Measurements from ENCODE around the gene TTLL10. TPM values are rescaled to one million over a fixed set of nuclear protein-coding genes. Genes with fewer than 3 reads are reported as not detected.

TTLL10 gene
- total RNA-seq, 1 donor from 2014 or later: 0.10 TPM

DNA sequence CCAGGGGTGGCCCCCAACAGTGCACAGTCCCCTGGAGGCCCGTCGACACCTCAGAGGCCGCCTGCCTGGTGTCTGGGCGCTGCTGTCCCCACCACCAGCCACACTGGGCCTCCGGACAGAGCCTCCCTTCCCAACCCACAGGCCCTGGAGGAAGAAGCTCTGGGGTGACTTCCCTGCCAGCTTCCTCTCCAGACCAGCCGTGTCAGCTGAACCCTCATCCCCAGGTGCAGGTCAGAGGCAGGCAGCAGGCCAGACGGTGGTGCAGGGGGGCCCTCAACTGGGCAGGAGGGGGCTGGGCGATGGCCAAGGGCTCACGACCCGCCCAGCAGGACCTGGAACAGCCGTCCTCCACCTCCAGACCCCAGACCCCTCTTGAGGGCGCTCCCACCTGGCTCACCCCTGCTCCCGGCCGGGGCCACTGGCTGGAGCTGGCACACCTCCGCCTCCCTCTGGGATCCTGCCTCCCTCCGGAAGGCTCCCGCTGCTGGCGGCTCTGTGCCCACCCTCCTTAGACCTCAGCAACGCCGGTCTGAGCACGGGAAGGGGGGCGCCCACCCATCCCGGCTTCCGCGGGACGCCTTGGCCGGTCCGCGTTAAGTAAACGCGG, 32.2 kb downstream of the TTLL10 start:
- Mint-ChIP-seq H3K36me3 (ENCODE audit: low read depth) (peaks cover 9% of the 10 kb centered on the region), H3K9me3 (no peaks in the 10 kb centered on the region), H3K4me1 (ENCODE audit: low read depth) (peaks cover 24% of the 10 kb centered on the region), H3K4me3 (peak overlapping the region; percentile 86), H3K27me3 (ENCODE audit: insufficient read depth) (no peaks in the 10 kb centered on the region), H3K27ac (peak overlapping the region; percentile 48)
- intact Hi-C loops (cut with micrococcal nuclease): loop anchor here (5.0 kb wide), 3 partner anchors 46 to 101 kb away; partner anchors contain the start of genes ACAP3 and PUSL1
- no peak for DNase-seq (ENCODE audit: low spot score)

DNA sequence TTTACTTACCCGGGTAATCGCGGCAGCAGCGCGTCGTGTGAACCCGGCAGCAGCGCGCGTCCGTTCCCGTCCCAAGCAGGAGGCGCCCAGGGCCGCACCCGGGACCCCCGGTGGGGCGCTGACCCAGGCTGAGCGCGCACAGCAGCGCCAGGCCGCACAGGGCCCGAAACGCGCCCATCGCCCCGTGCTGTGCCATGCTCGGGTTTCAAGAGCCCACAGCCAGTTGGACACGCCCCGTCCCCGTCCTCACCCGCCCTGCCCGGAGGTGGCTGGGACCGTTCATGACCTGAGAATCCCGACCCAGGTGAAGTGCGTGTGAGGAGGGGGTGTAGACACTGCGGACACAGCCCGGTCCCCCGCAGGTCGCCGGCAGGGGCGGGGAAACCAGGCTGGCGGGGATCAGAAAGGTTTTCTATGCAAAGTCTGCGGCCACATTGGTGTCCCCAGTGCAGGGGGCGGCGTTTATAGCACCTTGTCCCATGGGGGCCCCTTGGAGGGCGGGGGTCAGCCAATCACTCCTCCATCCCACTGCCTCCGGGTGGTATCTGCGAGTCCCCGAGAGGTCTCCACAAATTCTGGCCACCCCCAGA, 32.8 kb downstream of the TTLL10 start, which contains the start of gene TNFRSF18:
Gene TNFRSF18 (minus strand): TSS at position 217 of the 590 bp plus-strand sequence. CDS start 21 bp downstream, at position 196.
- Mint-ChIP-seq H3K4me3 (peak within 1 kb of the TSS; percentile 86), H3K36me3 (ENCODE audit: low read depth) (peaks cover 11% of the 10 kb centered on the region), H3K27me3 (ENCODE audit: insufficient read depth) (no peaks in the 10 kb centered on the region), H3K27ac (peak within 1 kb of the TSS; percentile 99), H3K9me3 (no peaks in the 10 kb centered on the region), H3K4me1 (ENCODE audit: low read depth) (peaks cover 24% of the 10 kb centered on the region)
- DNase-seq (ENCODE audit: low spot score): peak; percentile 47
- intact Hi-C loops (cut with micrococcal nuclease): loop anchor here (5.0 kb wide), 3 partner anchors 46 to 101 kb away; partner anchors contain the start of genes ACAP3 and PUSL1

DNA sequence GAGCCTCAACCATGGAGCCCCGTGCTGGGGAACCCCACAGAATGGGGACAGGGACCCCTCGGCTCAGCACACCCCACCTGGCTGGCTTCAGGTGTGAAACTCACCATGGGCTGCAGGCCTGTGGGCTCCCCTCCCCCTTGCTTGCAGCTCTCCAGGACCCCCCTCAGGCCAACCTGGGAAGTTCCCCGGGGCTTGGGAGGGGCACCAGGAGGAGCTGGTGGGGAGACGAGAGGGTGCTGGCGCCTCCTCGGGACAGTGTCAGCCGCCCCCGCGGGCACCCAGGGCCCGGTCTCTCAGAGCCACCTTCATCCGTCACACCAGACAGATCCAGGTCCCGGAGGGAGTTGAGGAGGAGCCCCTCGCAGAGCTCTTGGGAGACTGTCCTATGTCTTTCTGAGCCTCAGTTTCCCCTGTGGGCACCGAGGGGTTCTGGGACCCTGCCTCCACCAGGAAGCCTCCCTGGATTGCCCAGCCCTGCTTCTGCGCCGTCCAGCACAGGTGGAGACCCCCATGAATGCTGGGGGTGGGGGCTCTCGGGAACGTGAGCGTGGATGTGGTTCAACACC, 33.4 kb downstream of the TTLL10 start:
- no peaks in the 10 kb centered on the region for H3K27me3 Mint-ChIP-seq (ENCODE audit: insufficient read depth)
- H3K36me3 Mint-ChIP-seq (ENCODE audit: low read depth): peaks cover 11% of the 10 kb centered on the region
- no peak for DNase-seq (ENCODE audit: low spot score)
- peak overlapping the region; percentile 99 for H3K27ac Mint-ChIP-seq
- H3K4me3 Mint-ChIP-seq: peak overlapping the region; percentile 86
- peaks cover 24% of the 10 kb centered on the region for H3K4me1 Mint-ChIP-seq (ENCODE audit: low read depth)
- intact Hi-C loops (cut with micrococcal nuclease): loop anchor here (5.0 kb wide), 3 partner anchors 45 to 100 kb away; partner anchors contain the start of genes ACAP3 and PUSL1
- H3K9me3 Mint-ChIP-seq: no peaks in the 10 kb centered on the region

DNA sequence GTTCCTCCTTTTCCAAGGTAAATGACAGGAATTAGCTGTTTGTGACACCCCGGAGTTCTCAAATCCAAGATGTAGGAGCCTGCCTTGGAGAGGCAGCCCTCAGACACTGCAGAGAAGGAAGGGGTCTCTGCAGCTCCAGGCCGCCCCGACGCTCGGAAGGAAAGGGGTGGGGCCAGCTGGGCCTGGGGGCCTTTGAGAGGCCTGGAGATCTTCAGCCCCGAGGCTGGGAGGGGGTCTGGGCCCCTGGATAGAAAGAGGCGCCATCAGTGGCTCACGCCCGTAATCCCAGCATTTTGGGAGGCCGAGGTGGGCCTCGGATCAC, 33.9 kb downstream of the TTLL10 start:
- H3K36me3 Mint-ChIP-seq (ENCODE audit: low read depth): peaks cover 11% of the 10 kb centered on the region
- H3K4me3 Mint-ChIP-seq: peak overlapping the region; percentile 85
- no peaks in the 10 kb centered on the region for H3K9me3 Mint-ChIP-seq
- DNase-seq (ENCODE audit: low spot score): no peak
- intact Hi-C loops (cut with micrococcal nuclease): loop anchor here (5.0 kb wide), 3 partner anchors 45 to 100 kb away; partner anchors contain the start of genes ACAP3 and PUSL1
- H3K27ac Mint-ChIP-seq: peak overlapping the region; percentile 99
- H3K27me3 Mint-ChIP-seq (ENCODE audit: insufficient read depth): no peaks in the 10 kb centered on the region
- H3K4me1 Mint-ChIP-seq (ENCODE audit: low read depth): peaks cover 24% of the 10 kb centered on the region

DNA sequence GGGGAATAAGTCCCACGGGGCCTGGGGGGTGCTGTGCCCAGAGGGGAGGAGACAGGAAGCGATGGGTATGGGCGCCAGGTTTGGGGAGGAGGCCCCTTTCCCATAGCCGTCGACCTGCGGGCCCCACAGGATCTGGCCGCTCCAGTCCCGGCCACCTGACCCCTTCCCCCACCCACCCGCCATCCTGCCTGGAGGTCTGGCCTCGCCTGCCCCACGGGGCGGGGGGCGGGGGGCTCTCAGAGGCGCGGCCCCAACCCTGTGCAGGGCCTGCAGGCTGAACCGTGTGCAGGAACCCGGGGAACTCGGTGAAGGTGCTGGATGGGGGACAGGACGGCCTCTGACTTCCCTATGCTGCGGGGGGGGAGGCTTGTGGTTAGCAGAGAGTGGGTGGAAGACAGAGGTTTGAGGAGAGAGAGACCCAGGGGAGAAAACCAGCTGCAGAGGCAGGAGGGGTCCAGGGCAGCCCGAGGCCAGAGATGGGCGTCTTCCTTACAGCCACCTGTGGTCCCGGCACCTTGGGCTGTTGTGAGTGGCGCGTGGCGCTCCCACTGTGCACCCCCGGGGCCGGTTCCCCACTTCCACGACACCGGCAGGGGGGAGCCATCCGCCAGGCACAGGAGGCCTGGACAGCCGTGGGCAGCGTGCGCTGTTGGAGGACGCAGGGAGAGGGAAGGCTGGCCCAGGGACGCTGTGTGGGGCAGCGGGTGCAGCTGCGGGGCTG, 35.2 kb downstream of the TTLL10 start:
- H3K4me3 Mint-ChIP-seq: peak overlapping the region; percentile 85
- intact Hi-C loops (cut with micrococcal nuclease): loop anchor here (1.0 to 5.0 kb wide), 6 partner anchors 7 to 98 kb away; partner anchors contain the start of genes ACAP3, C1orf159 and PUSL1
- H3K27me3 Mint-ChIP-seq (ENCODE audit: insufficient read depth): no peaks in the 10 kb centered on the region
- H3K4me1 Mint-ChIP-seq (ENCODE audit: low read depth): peaks cover 24% of the 10 kb centered on the region
- no peaks in the 10 kb centered on the region for H3K9me3 Mint-ChIP-seq
- peak; percentile 43 for DNase-seq (ENCODE audit: low spot score)
- H3K27ac Mint-ChIP-seq: peak overlapping the region; percentile 99
- peaks cover 11% of the 10 kb centered on the region for H3K36me3 Mint-ChIP-seq (ENCODE audit: low read depth)

DNA sequence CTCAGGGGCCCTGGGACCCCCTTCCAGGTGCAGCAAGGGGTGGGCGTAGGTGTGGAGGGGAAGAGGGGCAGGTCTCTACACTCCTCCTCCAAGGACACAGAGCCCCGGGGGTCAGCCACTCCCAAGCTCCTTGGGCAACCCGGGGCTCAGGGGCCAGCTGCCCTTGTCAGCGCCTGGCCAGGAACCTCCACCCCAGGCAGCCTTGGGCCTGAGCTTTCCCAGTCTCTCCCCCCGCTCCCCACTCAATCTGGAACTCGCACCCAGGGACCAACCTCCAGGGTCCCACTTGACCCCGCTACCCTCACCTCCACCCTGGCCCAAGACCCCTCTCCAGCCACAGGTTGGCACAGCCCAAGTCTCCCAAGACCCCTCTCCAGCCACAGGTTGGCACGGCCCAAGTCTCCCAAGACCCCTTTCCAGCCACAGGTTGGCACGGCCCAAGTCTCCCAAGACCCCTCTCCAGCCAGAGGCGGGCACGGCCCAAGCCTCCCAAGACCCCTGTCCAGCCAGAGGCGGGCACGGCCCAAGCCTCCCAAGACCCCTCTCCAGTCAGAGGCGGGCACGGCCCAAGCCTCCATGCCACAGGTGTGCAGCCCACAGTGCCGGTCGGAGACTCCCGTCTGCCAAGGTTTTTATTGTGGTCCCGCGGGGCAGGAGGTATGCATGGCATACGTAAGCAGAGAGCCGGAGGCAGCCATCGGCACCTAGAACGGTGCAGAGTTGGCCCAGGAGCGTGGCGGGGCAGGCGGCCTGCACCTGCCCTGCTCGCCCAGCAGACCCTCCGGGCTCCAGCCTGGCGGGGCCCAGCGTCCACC, 37.3 kb downstream of the TTLL10 start:
- Mint-ChIP-seq H3K4me3 (peak overlapping the region; percentile 80), H3K36me3 (ENCODE audit: low read depth) (peaks cover 12% of the 10 kb centered on the region), H3K27me3 (ENCODE audit: insufficient read depth) (no peaks in the 10 kb centered on the region), H3K27ac (peak overlapping the region; percentile 31), H3K4me1 (ENCODE audit: low read depth) (peaks cover 42% of the 10 kb centered on the region), H3K9me3 (no peaks in the 10 kb centered on the region)
- intact Hi-C loops (cut with micrococcal nuclease): no loop called here
- DNase-seq (ENCODE audit: low spot score): no peak

DNA sequence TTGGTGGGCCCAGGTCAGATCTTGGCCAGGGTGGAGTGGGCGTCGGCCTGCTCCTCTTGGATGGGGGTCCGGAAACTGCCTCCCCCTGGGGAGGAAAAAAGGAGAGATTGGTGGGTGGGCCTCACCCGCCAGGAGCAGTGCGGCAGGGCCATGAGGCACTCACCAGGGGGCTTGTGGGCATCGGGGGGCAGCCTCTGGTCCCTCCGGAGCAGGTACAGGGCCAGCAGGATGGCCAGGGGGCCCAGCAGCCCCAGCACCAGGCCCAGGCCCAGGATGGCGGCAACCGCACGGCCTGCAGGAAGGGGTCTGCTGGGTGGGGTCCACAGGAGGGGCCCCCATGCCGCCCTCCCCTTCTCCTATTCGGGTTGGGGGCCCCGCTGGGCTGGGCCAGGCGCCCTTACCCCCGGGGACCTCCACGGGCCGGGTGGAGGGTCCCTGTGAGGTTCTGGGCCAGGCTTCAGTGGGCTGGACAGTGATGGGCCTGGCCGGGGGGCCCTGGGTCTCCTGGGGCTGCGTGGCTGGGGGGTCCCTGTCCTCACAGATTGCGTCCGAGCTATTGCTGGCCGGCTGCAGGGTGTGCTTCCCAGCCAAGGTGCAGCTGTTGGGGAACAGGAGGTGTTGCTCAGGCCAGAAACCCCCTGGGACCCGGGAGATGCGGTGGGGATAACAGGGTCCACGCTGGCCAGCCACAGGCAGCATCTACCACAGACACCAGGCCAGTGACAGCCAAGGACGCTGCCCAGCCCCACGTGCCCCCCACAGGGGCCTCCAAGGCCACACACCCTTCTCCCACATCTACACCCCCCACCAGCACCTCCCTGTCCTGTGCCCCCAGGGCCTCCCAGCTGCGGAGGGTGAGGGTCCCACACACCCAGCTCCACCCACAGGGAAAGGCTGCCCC, 38.1 kb downstream of the TTLL10 start:
- Mint-ChIP-seq H3K9me3 (no peaks in the 10 kb centered on the region), H3K27ac (peak overlapping the region; percentile 61), H3K4me3 (peak overlapping the region; percentile 83), H3K27me3 (ENCODE audit: insufficient read depth) (no peaks in the 10 kb centered on the region), H3K36me3 (ENCODE audit: low read depth) (peaks cover 17% of the 10 kb centered on the region), H3K4me1 (ENCODE audit: low read depth) (peaks cover 48% of the 10 kb centered on the region)
- no peak for DNase-seq (ENCODE audit: low spot score)
- intact Hi-C loops (cut with micrococcal nuclease): no loop called here

DNA sequence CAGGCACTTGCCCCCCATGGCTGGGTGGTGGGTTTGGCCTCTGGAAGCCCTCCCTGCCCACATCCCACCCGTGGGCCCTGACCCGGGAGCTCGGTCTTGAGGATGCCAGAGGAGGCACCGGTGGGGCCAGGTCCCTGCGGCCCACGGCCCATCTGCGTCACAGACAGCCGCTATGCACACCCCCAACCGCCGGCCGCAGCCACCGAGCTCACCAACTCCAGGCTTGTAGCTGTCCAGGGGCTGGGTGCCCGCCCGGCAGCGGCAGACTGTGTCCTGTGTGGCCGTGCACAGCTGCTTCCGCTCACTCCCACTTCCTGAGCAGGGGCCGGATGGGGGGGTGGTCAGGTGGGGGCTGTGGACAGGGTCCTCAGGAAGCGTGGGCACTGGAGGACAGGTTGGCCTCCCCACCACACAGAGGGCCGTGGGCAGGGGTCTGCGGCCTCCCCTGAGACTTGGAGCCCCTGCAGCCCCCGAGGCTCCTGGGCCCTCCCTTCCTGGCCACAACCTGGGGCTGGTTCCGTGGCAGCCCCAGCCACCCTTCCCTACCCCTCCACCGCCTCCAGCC, 39.2 kb downstream of the TTLL10 start:
- peaks cover 51% of the 10 kb centered on the region for H3K4me1 Mint-ChIP-seq (ENCODE audit: low read depth)
- DNase-seq (ENCODE audit: low spot score): peak; percentile 55
- intact Hi-C loops (cut with micrococcal nuclease): no loop called here
- no peaks in the 10 kb centered on the region for H3K27me3 Mint-ChIP-seq (ENCODE audit: insufficient read depth)
- peak overlapping the region; percentile 83 for H3K4me3 Mint-ChIP-seq
- H3K27ac Mint-ChIP-seq: peak overlapping the region; percentile 52
- no peaks in the 10 kb centered on the region for H3K9me3 Mint-ChIP-seq
- H3K36me3 Mint-ChIP-seq (ENCODE audit: low read depth): peaks cover 25% of the 10 kb centered on the region

DNA sequence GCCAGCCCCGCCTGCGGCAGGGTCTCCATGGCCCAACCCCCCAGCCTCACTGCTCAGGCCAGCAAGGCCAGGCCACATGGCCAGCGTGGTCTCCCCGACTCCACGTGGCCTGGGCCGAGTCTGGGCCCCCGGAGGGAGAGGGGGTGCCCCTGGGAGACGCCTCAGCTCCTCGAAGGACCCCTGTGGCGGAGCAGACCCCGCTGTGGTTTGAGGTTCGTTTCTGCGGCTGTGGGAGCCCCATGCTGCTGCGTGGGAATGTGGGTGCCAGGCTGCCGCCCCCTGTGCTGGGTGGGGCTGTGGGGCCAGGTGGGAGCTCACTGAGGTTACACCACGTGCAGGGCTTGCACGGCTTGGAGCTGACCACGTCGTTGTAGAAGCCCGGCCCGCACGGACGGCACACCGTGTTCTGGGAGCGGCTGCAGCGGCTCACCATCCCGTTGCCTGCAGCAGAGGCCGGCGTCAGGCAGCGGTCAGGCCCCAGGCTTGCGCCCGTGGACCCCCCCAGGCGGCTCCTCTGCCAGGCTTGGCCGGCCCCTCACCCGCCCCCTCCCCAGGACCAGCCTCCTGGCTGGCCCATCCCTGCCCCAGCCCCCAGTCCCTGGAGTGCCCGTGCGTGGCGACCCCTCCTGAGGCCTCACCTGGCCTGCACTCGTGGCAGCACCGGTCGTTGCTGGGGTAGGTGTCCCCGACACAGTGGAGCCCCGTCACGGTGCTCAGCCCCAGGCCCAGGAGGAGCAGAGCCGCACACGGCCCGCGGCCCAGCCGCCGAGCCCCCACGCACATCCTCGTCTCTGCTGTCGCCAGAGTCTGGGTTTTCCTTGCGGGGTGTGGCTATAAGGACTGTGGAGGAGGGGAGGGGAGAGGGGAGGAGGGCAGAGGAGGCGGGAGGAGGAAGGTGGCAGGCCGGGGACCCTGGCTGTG, 39.9 kb downstream of the TTLL10 start, which contains the start of gene TNFRSF4:
Gene TNFRSF4 (minus strand): TSS at position 809 of the 921 bp plus-strand sequence. CDS start 26 bp downstream, at position 783.
- peaks cover 25% of the 10 kb centered on the region for H3K36me3 Mint-ChIP-seq (ENCODE audit: low read depth)
- intact Hi-C loops (cut with micrococcal nuclease): loop anchor here (1.0 to 2.0 kb wide), 2 partner anchors 13 to 17 kb away; no protein-coding TSS in a partner anchor

DNA sequence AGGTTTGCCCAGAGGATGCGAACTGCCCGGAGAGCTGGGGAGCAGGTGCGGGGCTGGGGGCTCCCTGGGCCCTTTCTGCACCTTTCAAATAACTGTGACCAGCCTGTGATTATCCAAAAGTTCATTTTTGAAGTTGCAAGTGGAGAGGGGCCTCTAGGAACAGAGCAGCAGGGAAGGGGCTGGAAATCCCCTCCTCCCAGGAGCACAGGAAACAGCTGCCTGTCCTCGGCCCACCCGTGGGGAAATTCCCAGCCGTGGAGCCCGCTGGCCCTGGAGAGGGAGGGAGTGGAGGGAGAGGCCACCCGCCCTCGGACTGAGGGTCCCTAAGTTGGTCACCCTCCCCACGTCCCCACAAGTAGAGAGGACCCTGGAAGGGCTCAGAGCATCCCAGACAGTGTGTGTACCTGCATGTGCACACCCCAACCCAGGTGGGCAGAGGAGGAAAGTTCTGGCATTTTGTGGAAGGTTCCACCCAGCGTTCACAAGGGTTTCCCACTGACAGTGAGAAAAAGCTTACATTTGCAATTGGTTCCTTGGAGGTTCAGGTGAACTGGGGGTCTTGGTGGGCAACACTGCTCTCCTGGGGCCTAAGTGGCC, 41.5 kb downstream of the TTLL10 start:
- DNase-seq (ENCODE audit: low spot score): peak; percentile 37
- Mint-ChIP-seq H3K4me3 (peak overlapping the region; percentile 86), H3K9me3 (no peaks in the 10 kb centered on the region), H3K4me1 (ENCODE audit: low read depth) (peaks cover 41% of the 10 kb centered on the region), H3K27me3 (ENCODE audit: insufficient read depth) (no peaks in the 10 kb centered on the region), H3K27ac (peak overlapping the region; percentile 87), H3K36me3 (ENCODE audit: low read depth) (peaks cover 28% of the 10 kb centered on the region)
- intact Hi-C loops (cut with micrococcal nuclease): loop anchor here (2.0 kb wide), 1 partner anchor 14 kb away; no protein-coding TSS in a partner anchor

More for the DNA sequence above, 39.9 kb downstream of the TTLL10 start, which contains the start of gene TNFRSF4:
- peaks cover 48% of the 10 kb centered on the region for H3K4me1 Mint-ChIP-seq (ENCODE audit: low read depth)
- H3K4me3 Mint-ChIP-seq: peak within 1 kb of the TSS; percentile 86
- no peaks in the 10 kb centered on the region for H3K27me3 Mint-ChIP-seq (ENCODE audit: insufficient read depth)
- H3K9me3 Mint-ChIP-seq: no peaks in the 10 kb centered on the region
- H3K27ac Mint-ChIP-seq: peak within 1 kb of the TSS; percentile 87
- DNase-seq (ENCODE audit: low spot score): no peak
